Mammary epithelial cell (primary cell): ENCODE data around the gene RTF1.

Experiments used
- EZH2 ChIP-seq: IDR thresholded peaks from 2 replicates; pipeline ENCODE4 v1.6.1; 2012; ENCODE audit warnings: low read length, inconsistent platforms, borderline replicate concordance
- TF ChIP-seq, protein P1 (sequence below), 2 donors: IDR thresholded peaks in 1 of 2; conservative IDR thresholded peaks in 1 of 2; 2 replicates each; pipeline ENCODE4 v1.5.1; 2011 to 2012; ENCODE audit warnings: inconsistent platforms in 2 of 2, low read length in 2 of 2, mild to moderate bottlenecking in 2 of 2, control low read depth in 1 of 2, low read depth in 1 of 2; ENCODE audit not compliant: insufficient read depth in 1 of 2; ENCODE audit errors: extremely low read depth in 1 of 2

GRCh38 chr15:41505776-41506175 is 88.9 kb downstream of the RTF1 start:
- TF ChIP-seq, protein P1, sequence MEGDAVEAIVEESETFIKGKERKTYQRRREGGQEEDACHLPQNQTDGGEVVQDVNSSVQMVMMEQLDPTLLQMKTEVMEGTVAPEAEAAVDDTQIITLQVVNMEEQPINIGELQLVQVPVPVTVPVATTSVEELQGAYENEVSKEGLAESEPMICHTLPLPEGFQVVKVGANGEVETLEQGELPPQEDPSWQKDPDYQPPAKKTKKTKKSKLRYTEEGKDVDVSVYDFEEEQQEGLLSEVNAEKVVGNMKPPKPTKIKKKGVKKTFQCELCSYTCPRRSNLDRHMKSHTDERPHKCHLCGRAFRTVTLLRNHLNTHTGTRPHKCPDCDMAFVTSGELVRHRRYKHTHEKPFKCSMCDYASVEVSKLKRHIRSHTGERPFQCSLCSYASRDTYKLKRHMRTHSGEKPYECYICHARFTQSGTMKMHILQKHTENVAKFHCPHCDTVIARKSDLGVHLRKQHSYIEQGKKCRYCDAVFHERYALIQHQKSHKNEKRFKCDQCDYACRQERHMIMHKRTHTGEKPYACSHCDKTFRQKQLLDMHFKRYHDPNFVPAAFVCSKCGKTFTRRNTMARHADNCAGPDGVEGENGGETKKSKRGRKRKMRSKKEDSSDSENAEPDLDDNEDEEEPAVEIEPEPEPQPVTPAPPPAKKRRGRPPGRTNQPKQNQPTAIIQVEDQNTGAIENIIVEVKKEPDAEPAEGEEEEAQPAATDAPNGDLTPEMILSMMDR (conservative IDR thresholded peaks at IDR 0.05 in 1 of 2, IDR thresholded peaks at IDR 0.05 in 1 of 2; ENCODE audit: extremely low read depth in 1 of 2, insufficient read depth in 1 of 2, low read depth in 1 of 2, low read length in 2 of 2), result no peak
- no peak for TF ChIP-seq EZH2
